Lower leg skin (tissue), 4 donors: ENCODE measurements around the gene SSR4. TPM values are rescaled to one million over a fixed set of nuclear protein-coding genes. Genes with fewer than 3 reads are reported as not detected.

Source experiments
- DNase-seq, 2 donors: peaks; one replicate each; pipeline ENCODE4 v3.0.0-alpha.2; 2019; ENCODE audit warnings: low spot score in 2 of 2
- H3K4me3 ChIP-seq: fragments of 200-600 bp; sonication (generic); 2 replicates; pipeline ENCODE4 v1.5.1; 2017; ENCODE audit warnings: mild to moderate bottlenecking, low read depth; ENCODE audit not compliant: poor library complexity, severe bottlenecking
- POLR2A ChIP-seq, 2 donors: fragments of 450-650 bp; IDR thresholded peaks; one replicate each; pipeline ENCODE4 v1.6.1; 2016 to 2017; ENCODE audit warnings: antibody characterized with exemption in 2 of 2, mild to moderate bottlenecking in 1 of 2, moderate library complexity in 1 of 2
- WGBS, 2 donors: methylation state at CpG; one replicate each; pipeline ENCODE4 v1.1.5; 2018; 5-methylcytosine and 5-hydroxymethylcytosine counted together
- intact Hi-C: fragments of 100-400 bp; cut with DNase I; formaldehyde crosslinking; loops from one replicate; pipeline ENCODE4 v1.15.0; 2023; ENCODE audit warnings: low total_unique reads
- total RNA-seq, 4 donors: library from RNA; depleted of rRNA; stranded (reverse); fragments of >200 nt; gene quantifications; one replicate each; pipeline ENCODE4 v1.1.0, GENCODE V29; 2016
- TF ChIP-seq, protein P1 (sequence below), 3 donors: fragments of 450-650 bp; IDR thresholded peaks; one replicate each; pipeline ENCODE4 v1.5.1; 2016; ENCODE audit warnings: antibody characterized with exemption in 3 of 3, mild to moderate bottlenecking in 3 of 3, moderate library complexity in 2 of 3

SSR4 gene
- total RNA-seq, 4 donors from 2014 or later, result 90.2 to 169 (median 156) TPM

DNA sequence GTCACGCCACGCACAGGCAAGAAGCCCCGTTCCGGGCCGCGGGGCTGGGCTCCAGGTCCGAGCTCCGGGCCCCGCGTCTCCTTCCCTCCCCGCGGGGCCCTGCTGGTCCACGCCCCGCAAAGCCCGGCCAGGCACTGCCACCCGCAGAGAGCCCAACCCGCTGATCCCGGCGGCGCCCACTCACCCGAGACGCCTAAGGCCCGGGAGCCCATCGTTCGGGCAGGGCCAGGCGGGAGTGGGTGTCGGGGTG, 35.0 kb downstream of the SSR4 start:
- no peak for DNase-seq
- 33% methylated on average over 27 of the region's 27 CpGs; no CpG with 5 or more reads in 1 of the 2 donors for whole genome bisulfite sequencing, 2 donors
- H3K4me3 ChIP-seq, result no peak overlapping the region
- intact Hi-C loops, result no loop called here
- TF ChIP-seq POLR2A (IDR thresholded peaks at IDR 0.05), result no peak
- TF ChIP-seq, protein P1, sequence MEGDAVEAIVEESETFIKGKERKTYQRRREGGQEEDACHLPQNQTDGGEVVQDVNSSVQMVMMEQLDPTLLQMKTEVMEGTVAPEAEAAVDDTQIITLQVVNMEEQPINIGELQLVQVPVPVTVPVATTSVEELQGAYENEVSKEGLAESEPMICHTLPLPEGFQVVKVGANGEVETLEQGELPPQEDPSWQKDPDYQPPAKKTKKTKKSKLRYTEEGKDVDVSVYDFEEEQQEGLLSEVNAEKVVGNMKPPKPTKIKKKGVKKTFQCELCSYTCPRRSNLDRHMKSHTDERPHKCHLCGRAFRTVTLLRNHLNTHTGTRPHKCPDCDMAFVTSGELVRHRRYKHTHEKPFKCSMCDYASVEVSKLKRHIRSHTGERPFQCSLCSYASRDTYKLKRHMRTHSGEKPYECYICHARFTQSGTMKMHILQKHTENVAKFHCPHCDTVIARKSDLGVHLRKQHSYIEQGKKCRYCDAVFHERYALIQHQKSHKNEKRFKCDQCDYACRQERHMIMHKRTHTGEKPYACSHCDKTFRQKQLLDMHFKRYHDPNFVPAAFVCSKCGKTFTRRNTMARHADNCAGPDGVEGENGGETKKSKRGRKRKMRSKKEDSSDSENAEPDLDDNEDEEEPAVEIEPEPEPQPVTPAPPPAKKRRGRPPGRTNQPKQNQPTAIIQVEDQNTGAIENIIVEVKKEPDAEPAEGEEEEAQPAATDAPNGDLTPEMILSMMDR (IDR thresholded peaks at IDR 0.05), result no peak

DNA sequence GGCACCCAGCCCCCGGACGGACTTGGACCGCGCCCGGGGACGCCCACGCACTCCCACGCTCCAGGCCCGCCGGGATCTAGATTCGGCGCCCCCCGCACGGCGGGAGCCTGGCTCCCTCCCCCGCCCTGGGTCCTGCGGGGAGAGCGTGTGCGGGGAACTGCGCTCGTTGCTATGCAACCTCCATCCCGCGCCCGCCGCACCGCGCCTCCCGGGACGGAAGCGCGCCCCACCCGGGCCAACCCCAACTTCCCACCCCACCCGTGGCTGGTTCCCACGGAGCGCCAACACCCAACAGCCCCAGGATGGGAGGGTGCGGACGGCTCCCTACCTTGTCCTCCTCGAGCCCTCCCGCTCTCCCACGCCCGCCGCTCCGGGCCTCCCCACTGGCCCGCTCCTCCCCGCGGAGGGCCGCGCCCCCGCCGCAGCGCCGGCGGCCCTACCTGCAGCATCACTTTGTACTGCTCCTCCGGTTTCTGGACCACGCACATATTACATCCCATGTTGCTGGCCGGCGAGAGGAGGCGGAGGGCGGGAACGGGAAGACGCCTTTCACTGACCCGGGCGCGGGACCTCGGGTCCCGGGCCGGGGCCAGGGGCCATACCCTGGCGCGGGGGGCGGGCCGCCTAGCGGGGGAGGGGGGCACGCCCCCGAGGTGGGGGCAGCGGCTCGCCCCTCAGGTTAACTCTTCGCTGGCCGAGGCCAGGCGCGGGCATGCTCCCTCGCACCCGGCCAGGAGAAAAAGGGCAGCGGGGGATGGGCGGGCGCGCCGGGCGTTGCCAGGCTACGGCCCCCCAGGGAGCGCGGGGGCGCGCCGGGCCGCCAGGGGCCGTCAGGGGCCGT, 35.6 kb downstream of the SSR4 start, which contains the start of gene PDZD4:
Gene PDZD4 (minus strand): TSS at position 746 of the 841 bp plus-strand sequence. CDS start 246 bp downstream, at position 500.
- WGBS, 2 donors, result 0 to 30% methylated on average over 2 to 80 of the region's 97 CpGs

DNA sequence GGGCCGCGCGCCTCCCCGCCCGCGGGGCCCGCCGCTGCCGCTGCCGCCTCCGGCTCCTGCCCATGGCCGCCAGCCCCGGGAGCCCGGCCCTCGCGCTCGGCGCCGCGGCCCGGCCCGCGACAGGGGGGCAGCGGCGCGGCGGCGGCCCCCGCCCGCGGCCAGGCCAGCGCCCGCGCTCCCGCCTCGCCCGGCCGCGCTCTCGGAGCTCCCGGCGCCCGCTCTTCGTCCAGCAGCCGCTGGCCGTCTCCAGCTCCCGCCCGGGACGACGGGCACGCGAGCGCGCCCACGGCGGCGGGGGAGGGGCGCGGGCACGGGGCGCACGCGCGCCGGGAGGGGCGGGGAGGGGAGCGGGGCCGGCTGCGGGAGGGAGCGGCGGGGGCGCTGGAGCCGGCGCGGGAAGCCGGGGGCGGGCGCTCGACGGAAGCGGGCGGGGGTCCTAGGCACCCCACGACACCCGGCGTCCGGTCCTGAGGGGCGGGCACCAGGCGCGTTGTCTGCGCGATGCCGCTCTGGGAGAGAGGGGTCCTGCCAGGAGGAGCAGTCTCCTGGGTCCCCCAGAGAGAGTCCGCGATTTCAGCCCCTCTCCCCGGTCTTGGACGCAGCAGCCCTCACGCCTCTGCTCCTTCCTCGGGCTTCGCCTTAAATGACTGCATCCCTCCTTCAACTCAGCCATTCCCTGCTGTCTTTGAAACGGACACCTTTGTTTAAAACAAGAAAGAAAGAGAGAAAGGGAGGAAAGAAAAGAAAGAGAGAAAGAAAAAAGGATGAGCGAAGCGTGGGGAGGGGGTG, 36.4 kb downstream of the SSR4 start:
- TF ChIP-seq, protein P1 (IDR thresholded peaks at IDR 0.05), result no peak
- no peak for TF ChIP-seq POLR2A (IDR thresholded peaks at IDR 0.05)
- no peak for DNase-seq
- WGBS, 2 donors, result 20 to 31% methylated on average over 21 to 78 of the region's 102 CpGs
- no peak overlapping the region for H3K4me3 ChIP-seq
- intact Hi-C loops, result no loop called here

More for the DNA sequence above, 35.6 kb downstream of the SSR4 start, which contains the start of gene PDZD4:
- no peak for TF ChIP-seq POLR2A (IDR thresholded peaks at IDR 0.05)
- TF ChIP-seq, protein P1 (IDR thresholded peaks at IDR 0.05), result no peak
- no peak for DNase-seq
- H3K4me3 ChIP-seq, result no peak within 1 kb of the TSS
- intact Hi-C loops, result no loop called here

DNA sequence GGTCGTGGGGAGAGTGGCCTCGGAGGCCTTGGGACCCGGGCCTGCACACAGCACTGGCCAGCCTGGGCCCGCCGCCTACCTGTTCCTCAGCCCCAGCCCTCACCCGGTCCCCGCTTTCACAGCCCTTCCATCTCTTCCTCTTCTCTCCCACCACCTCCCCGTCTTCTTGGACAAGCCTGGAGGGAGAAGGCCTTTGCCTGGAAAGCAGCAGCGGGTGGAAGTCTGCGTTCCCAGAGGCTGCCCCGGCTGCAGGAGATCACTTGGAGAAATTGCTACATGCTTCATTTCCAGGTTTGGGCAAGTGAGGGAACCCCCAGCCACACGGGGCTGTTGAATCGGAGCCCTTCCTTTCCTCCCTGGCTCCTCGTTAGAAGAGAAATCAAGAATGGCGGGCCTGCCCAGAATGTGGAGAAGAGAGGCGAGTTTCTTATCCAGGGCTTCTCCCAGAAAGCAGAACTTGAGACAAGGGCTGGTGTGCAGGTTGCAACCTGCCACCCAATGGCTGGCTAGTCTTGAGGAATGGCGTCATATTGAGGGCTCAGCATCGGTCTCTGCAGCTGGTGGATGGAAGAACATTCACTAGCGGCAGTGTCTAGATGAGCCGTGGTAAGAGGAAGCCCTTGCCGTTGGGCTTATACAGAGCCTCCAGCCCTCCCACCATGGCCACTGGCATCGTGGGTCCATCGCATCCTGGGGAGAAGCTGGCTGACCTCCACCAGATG, 37.1 kb downstream of the SSR4 start:
- H3K4me3 ChIP-seq, result no peak overlapping the region
- 62 to 66% methylated on average over 13 to 23 of the region's 23 CpGs for WGBS, 2 donors
- no peak for DNase-seq
- intact Hi-C loops, result no loop called here
- TF ChIP-seq, protein P1 (IDR thresholded peaks at IDR 0.05), result no peak
- TF ChIP-seq POLR2A (IDR thresholded peaks at IDR 0.05), result no peak

DNA sequence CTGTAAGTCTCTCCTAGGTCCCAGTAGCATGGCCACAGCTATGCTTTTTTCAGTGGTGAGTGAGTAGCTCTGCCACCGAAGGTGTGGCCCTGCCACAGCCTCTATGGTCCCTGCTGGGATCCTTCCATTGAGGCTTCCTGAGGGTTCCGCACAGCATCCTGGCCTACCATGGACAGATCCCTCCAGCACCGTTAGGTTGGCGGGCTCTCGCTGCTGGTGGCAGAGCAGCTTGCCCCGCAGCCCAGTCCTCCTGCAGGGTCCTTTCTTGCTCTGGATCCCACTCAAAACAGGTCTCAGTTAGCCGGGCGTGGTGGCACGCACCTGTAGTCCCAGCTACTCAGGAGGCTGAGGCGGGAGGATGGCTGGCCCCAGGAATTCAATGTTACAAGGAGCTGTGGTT, 38.3 kb downstream of the SSR4 start:
- no peak overlapping the region for H3K4me3 ChIP-seq
- no peak for TF ChIP-seq POLR2A (IDR thresholded peaks at IDR 0.05)
- TF ChIP-seq, protein P1 (IDR thresholded peaks at IDR 0.05), result no peak
- intact Hi-C loops, result no loop called here
- no peak for DNase-seq
- 86 to 93% methylated on average over 3 to 9 of the region's 10 CpGs for WGBS, 2 donors
